WERI-Rb-1 (cell line): ENCODE results near the gene FAM209A.
"Not testable (repeated sequence)": the region's sequence is repeated elsewhere in the genome, so short reads cannot be mapped to it uniquely, and the experiment has no call there.

ENCODE experiments used
- DNase-seq: peaks from one replicate; pipeline ENCODE4 v3.0.0-alpha.2; 2020
- H3K27ac ChIP-seq: fragments of 250-450 bp; sonication (Bioruptor Pico); 2 replicates; pipeline ENCODE4 v1.5.1; 2020; ENCODE audit warnings: mild to moderate bottlenecking, moderate library complexity
- H3K27me3 ChIP-seq: fragments of 250-450 bp; sonication (Bioruptor Pico); 2 replicates; pipeline ENCODE4 v1.5.1; 2021; ENCODE audit warnings: mild to moderate bottlenecking, low read depth, moderate library complexity; ENCODE audit not compliant: insufficient read depth, severe bottlenecking
- H3K36me3 ChIP-seq: fragments of 250-450 bp; sonication (Bioruptor Pico); 2 replicates; pipeline ENCODE4 v1.5.1; 2020; ENCODE audit warnings: mild to moderate bottlenecking, moderate library complexity
- H3K4me3 ChIP-seq: 2 replicates; pipeline ENCODE4 v1.5.1; 2011; ENCODE audit warnings: low read depth, mild to moderate bottlenecking, control low read depth, low read length
- H3K9me3 ChIP-seq: fragments of 250-450 bp; sonication (Bioruptor Pico); 2 replicates; pipeline ENCODE4 v1.5.1; 2021; ENCODE audit warnings: mild to moderate bottlenecking, moderate library complexity; ENCODE audit not compliant: severe bottlenecking
- CTCF ChIP-seq: IDR thresholded peaks from 2 replicates; pipeline ENCODE4 v1.5.1; 2011; ENCODE audit warnings: low read depth, mild to moderate bottlenecking, control low read depth, inconsistent platforms, low read length

FAM209A gene

GRCh38 chr20:56524444-56524843, at the start of gene FAM209A:
Gene FAM209A, plus strand, starts transcription at chr20:56524744. Its CDS starts 65 bp downstream, at chr20:56524809.
- not testable (repeated sequence) for H3K27me3 ChIP-seq, H3K27ac ChIP-seq, DNase-seq

GRCh38 chr20:56483970-56484369, 40.6 kb upstream of the FAM209A start:
- Histone ChIP-seq H3K27ac (no peak overlapping the region), H3K36me3 (peaks cover 52% of the 10 kb centered on the region), H3K4me3 (no peak overlapping the region), H3K9me3 (no peaks in the 10 kb centered on the region), H3K27me3 (no peaks in the 10 kb centered on the region)
- DNase-seq = no peak
- no peak for TF ChIP-seq CTCF

More at GRCh38 chr20:56524444-56524843, at the start of gene FAM209A:
- not testable (repeated sequence) for H3K36me3 ChIP-seq, H3K9me3 ChIP-seq, H3K4me3 ChIP-seq

- H3K36me3 ChIP-seq = peaks cover 42% of the 10 kb centered on the region
- no peak for DNase-seq
- no peak for TF ChIP-seq CTCF
Observed at GRCh38 chr20:56487216-56487615, 37.3 kb upstream of the FAM209A start.

GRCh38 chr20:56488566-56488965, 36.0 kb upstream of the FAM209A start:
- Histone ChIP-seq H3K27ac (no peak overlapping the region), H3K36me3 (peaks cover 42% of the 10 kb centered on the region), H3K9me3 (no peaks in the 10 kb centered on the region), H3K4me3 (no peak overlapping the region), H3K27me3 (no peaks in the 10 kb centered on the region)
- TF ChIP-seq CTCF = no peak
- DNase-seq = no peak

More at GRCh38 chr20:56487216-56487615, 37.3 kb upstream of the FAM209A start:
- H3K27ac ChIP-seq = no peak overlapping the region
- H3K4me3 ChIP-seq = no peak overlapping the region
- no peaks in the 10 kb centered on the region for H3K27me3 ChIP-seq
- H3K9me3 ChIP-seq = no peaks in the 10 kb centered on the region

- Histone ChIP-seq H3K27ac (no peak overlapping the region), H3K36me3 (no peaks in the 10 kb centered on the region; the same call in 1 of the 2 replicates)
Observed at GRCh38 chr20:56501116-56501515, 23.4 kb upstream of the FAM209A start.

GRCh38 chr20:56503916-56504315, 20.6 kb upstream of the FAM209A start:
- no peak overlapping the region for H3K4me3 ChIP-seq
- no peak overlapping the region for H3K27ac ChIP-seq
- DNase-seq = no peak
- H3K9me3 ChIP-seq = no peaks in the 10 kb centered on the region
- no peaks in the 10 kb centered on the region for H3K36me3 ChIP-seq
- no peaks in the 10 kb centered on the region for H3K27me3 ChIP-seq
- no peak for TF ChIP-seq CTCF

More at GRCh38 chr20:56501116-56501515, 23.4 kb upstream of the FAM209A start:
- no peak overlapping the region for H3K4me3 ChIP-seq
- no peak for TF ChIP-seq CTCF
- DNase-seq = no peak
- no peaks in the 10 kb centered on the region for H3K27me3 ChIP-seq
- H3K9me3 ChIP-seq = no peaks in the 10 kb centered on the region
